ENCODE measurements around the gene ITGB1. TPM values are rescaled to one million over a fixed set of nuclear protein-coding genes. Genes with fewer than 3 reads are reported as not detected.

The ITGB1 gene
- total and polyA plus RNA-seq, 10 donors: 31.5 to 555 (median 316) TPM

DNA sequence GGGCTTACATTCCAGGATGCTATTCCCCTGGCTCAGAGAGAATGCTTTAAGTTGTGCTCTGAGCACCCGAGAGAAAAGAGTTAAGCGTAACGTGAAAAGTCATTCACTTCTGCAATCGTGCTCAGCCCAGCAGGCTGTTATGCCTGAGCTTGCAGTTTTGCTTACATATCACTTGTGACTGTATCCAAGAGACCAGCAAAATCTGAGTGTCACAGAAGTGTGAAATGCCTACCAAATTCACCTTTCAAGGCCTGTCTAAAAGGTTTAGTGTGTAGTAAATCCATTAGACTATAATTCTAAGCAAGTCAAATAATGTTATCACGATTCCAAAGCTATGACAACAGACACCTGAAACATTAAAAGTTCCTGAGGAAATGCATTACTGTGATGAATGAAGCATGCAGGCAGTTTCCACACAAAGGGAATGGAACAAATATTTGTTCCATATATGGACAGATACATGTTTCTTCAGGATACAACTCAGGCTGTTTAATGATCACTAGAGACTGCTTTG is 20.1 kb downstream of the ITGB1 start:
- Histone ChIP-seq H3K27me3 (replicated peaks in 1 of 7) (no peaks in the 10 kb centered on the region), H3K36me3 (peaks cover 0 to 32% (median 10%) of the 10 kb centered on the region in 6 donors), H3K4me1 (peaks cover 47 to 79% (median 53%) of the 10 kb centered on the region in 6 donors), H3K27ac (peak overlapping the region; percentile 50 to 84 (median 76)), H3K4me3 (peak overlapping the region in 1 of 8 donors; percentile 17), H3K9me3 (no peaks in the 10 kb centered on the region)
- TF ChIP-seq CTCF (IDR thresholded peaks at IDR 0.05 in 8 of 11, conservative IDR thresholded peaks at IDR 0.05 in 3 of 11) (no peak), POLR2AphosphoS5 (IDR thresholded peaks at IDR 0.05) (peak in 1 of 3 donors; percentile 51)
- peak; percentile 47 for DNase-seq
- WGBS, 5 donors: 29 to 38% (median 31%) methylated on average over 5 of the region's 5 CpGs
- intact Hi-C loops (cut with DNase I; ENCODE audit: low total_unique reads): no loop called here

DNA sequence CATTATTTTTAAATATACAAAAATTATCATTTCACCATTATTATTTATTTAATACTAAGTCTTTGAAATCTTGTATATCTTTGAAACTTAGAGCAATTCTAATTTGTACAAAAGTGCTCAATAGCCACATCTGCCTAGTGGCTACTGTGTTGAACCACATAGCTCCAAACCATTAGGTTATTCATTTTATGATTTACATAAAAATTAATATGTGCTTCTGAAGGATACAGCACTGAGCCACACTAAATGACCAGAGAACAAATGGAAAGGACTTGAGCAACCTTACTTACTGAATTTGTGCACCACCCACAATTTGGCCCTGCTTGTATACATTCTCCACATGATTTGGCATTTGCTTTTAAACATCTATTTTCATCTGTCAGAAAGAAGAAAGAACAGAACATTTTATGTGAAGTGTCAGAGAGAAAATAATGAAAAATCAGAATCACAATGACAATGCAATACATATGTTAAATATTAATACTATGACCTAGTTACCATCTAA is 25.8 kb downstream of the ITGB1 start:
- Histone ChIP-seq H3K27ac (no peak overlapping the region), H3K4me3 (no peak overlapping the region), H3K4me1 (peaks cover 0 to 39% (median 7%) of the 10 kb centered on the region in 6 donors), H3K36me3 (peaks cover 0 to 80% (median 21%) of the 10 kb centered on the region in 6 donors), H3K27me3 (replicated peaks in 1 of 7) (no peaks in the 10 kb centered on the region), H3K9me3 (no peaks in the 10 kb centered on the region)
- TF ChIP-seq POLR2AphosphoS5 (IDR thresholded peaks at IDR 0.05) (no peak), CTCF (IDR thresholded peaks at IDR 0.05 in 8 of 11, conservative IDR thresholded peaks at IDR 0.05 in 3 of 11) (no peak), POLR2A (IDR thresholded peaks at IDR 0.05) (no peak)
- intact Hi-C loops (cut with DNase I; ENCODE audit: low total_unique reads): no loop called here
- no peak for DNase-seq

GRCh38 chr10:32931593-32931992 is 26.4 kb downstream of the ITGB1 start:
- intact Hi-C loops (cut with DNase I; ENCODE audit: low total_unique reads): no loop called here
- no peaks in the 10 kb centered on the region for H3K27me3 ChIP-seq (replicated peaks in 1 of 7)
- H3K4me1 ChIP-seq: peaks cover 0 to 32% (median 6%) of the 10 kb centered on the region in 6 donors
- H3K27ac ChIP-seq: peak overlapping the region in 1 of 8 donors; percentile 2
- H3K4me3 ChIP-seq: no peak overlapping the region
- peaks cover 0 to 87% (median 28%) of the 10 kb centered on the region in 6 donors for H3K36me3 ChIP-seq
- TF ChIP-seq POLR2AphosphoS5 (IDR thresholded peaks at IDR 0.05) (no peak), CTCF (IDR thresholded peaks at IDR 0.05 in 8 of 11, conservative IDR thresholded peaks at IDR 0.05 in 3 of 11) (no peak), POLR2A (IDR thresholded peaks at IDR 0.05) (no peak)
- 28 to 71% (median 63%) methylated on average over 1 of the region's 1 CpG for WGBS, 5 donors
- no peak for DNase-seq
- H3K9me3 ChIP-seq: no peaks in the 10 kb centered on the region

DNA sequence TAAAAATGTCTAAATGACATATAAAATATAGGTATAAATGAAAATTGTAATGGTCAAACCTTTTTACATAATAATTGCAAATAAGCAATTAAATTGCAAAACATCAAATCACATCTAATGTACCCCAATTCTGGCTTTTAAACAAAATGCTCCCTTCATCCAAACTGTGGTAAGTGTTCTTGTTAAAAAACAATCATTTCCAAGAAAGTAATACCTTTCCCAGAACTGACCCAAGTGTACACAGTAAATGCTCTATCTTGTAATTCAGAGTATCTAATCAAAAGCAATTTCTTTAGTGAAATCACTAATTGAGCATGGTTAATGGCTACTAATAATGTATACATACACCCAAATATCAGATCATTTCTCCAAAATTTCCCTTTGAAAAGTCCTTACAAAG is 28.0 kb downstream of the ITGB1 start:
- TF ChIP-seq CTCF (IDR thresholded peaks at IDR 0.05 in 8 of 11, conservative IDR thresholded peaks at IDR 0.05 in 3 of 11): no peak
- no peak for TF ChIP-seq POLR2AphosphoS5 (IDR thresholded peaks at IDR 0.05)
- TF ChIP-seq POLR2A (IDR thresholded peaks at IDR 0.05): no peak
- H3K4me1 ChIP-seq: peaks cover 0 to 23% (median 6%) of the 10 kb centered on the region in 6 donors

More for the DNA sequence above, 28.0 kb downstream of the ITGB1 start:
- H3K27ac ChIP-seq: peak overlapping the region in 2 of 8 donors; percentile 3 to 20
- H3K27me3 ChIP-seq (replicated peaks in 1 of 7): no peaks in the 10 kb centered on the region
- no peaks in the 10 kb centered on the region for H3K9me3 ChIP-seq
- intact Hi-C loops (cut with DNase I; ENCODE audit: low total_unique reads): no loop called here
- H3K36me3 ChIP-seq: peaks cover 0 to 91% (median 39%) of the 10 kb centered on the region in 6 donors
- no peak overlapping the region for H3K4me3 ChIP-seq
- DNase-seq: no peak
